HG03378 (cell line): ENCODE results near the gene PLIN1.

Source experiments
- ATAC-seq: cut with Tn5 transposase; IDR thresholded peaks from one replicate; pipeline ENCODE4 v1.9.1; 2021; ENCODE audit warnings: mild to moderate bottlenecking, moderate library complexity; ENCODE audit not compliant: unreplicated experiment

The PLIN1 gene

GRCh38 chr15:89630260-89630659 is 48.9 kb downstream of the PLIN1 start:
- no peak for ATAC-seq

- ATAC-seq: no peak
These were observed 49.3 kb downstream of the PLIN1 start for GRCh38 chr15:89629829-89630228.

GRCh38 chr15:89628806-89629715 is 50.1 kb downstream of the PLIN1 start:
- no peak for ATAC-seq

GRCh38 chr15:89628301-89628700 is 50.9 kb downstream of the PLIN1 start:
- ATAC-seq: no peak

- ATAC-seq: no peak
These were observed 51.8 kb downstream of the PLIN1 start for GRCh38 chr15:89627256-89627970.

GRCh38 chr15:89625716-89626115 is 53.5 kb downstream of the PLIN1 start:
- no peak for ATAC-seq

- ATAC-seq: no peak
These were observed 56.0 kb downstream of the PLIN1 start for GRCh38 chr15:89623165-89623564.

- ATAC-seq: no peak
These were observed 57.6 kb downstream of the PLIN1 start for GRCh38 chr15:89621547-89621946.

- no peak for ATAC-seq
These were observed 62.9 kb downstream of the PLIN1 start for GRCh38 chr15:89616228-89616627.

- ATAC-seq: no peak
These were observed 64.0 kb downstream of the PLIN1 start for GRCh38 chr15:89615135-89615534.
